NCI-H187 treated with DMSO at 0.1 percent for 48 hours (cell line): ENCODE measurements around the gene TKTL1.
"Not testable (repeated sequence)": the region's sequence is repeated elsewhere in the genome, so short reads cannot be mapped to it uniquely, and the experiment has no call there.

Source experiments
- DNase-seq: peaks from one replicate; lab custom pipeline; 2025; lab: John Stamatoyannopoulos, UW

The TKTL1 gene

GRCh38 chrX:154309041-154309775, 13.6 kb downstream of the TKTL1 start:
- DNase-seq, result no peak

GRCh38 chrX:154310616-154311536, 15.3 kb downstream of the TKTL1 start:
- no peak for DNase-seq

DNA sequence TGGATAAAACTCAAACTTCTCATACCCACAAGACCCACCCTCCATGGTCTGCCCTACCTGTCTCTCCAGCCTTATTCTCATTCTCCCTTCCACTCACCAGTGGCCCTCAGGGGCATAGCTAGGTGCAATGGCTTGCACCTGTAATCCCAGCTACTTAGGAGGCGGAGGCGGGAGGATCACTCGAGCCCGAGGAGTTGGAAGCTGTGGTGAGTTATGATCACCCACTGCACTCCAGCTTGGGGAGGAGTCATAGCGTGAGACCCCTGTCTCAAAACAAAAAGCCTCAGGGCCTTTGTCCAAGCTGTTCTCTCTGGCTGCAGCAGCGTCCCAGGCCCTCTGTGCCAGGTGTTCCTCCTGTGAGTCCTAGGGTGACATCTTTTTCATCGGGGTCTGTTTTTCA, 16.5 kb downstream of the TKTL1 start:
- DNase-seq, result no peak

- no peak for DNase-seq
Measured at GRCh38 chrX:154313147-154313546, 17.6 kb downstream of the TKTL1 start.

GRCh38 chrX:154315416-154315815, 19.8 kb downstream of the TKTL1 start:
- DNase-seq, result no peak

GRCh38 chrX:154317391-154317995, 21.9 kb downstream of the TKTL1 start:
- no peak for DNase-seq

DNA sequence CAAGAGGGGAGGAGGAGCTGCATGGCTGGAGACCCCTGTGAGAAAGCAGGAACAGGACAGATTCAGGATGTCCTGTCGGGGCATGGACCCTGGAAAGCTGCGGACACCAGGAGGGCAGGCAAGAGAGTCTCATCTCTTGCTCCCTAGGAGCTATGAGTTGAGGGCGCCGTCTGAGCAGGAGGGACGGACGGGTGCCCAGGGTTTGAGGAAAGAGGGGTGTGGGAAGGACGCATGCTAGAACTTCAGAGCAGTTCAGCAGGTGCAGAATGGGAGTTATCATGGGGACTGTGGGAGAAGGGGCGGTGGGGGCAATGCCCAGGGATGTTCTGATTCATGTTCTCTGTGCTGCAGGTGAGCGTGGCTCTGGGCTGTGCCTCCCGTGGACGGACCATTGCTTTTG, 24.8 kb downstream of the TKTL1 start:
- no peak for DNase-seq

GRCh38 chrX:154321152-154321551, 25.6 kb downstream of the TKTL1 start:
- no peak for DNase-seq

GRCh38 chrX:154321594-154321993, 26.0 kb downstream of the TKTL1 start:
- DNase-seq, result no peak

- DNase-seq, result no peak
Measured at GRCh38 chrX:154322890-154323289, 27.3 kb downstream of the TKTL1 start.

DNA sequence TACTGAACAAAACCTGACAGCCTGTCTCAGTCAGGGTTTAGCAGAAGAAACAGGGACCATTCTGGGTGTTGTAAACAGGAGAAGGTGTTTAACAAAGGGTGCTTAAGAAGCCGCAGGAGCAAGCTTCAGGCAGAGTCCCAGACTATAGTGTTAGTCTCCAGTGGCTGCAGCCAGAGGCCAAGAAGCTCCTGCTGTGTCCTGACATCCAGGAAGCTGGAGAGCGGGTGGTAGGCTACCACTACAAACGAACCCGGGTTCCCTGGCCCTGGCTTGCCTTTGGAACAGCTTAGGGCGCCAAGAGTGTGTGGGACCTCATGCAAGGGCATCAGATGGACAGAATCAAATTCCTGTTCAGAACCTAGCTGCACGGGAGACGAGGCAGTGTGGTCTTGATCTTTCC, 27.9 kb downstream of the TKTL1 start:
- no peak for DNase-seq

DNA sequence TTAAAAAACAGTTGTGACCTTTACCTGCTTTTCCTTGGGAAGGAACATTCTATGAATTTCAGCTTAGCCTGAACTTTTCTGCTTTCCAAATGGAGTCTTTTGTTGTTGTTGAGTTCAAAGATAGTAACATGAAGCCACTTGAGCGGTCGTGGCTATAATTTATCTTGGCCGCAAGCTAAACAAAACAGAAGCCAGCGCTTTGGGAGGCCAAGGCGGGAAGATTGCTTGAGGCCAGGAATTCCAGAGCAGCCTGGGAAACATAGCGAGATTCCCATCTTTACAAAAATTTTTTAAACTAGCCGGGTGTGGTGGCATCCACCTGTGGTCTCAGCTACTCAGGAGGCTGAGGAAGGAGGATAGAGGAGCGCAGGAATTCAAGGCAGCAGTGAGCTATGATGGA, 29.9 kb downstream of the TKTL1 start:
- DNase-seq, result no peak

DNA sequence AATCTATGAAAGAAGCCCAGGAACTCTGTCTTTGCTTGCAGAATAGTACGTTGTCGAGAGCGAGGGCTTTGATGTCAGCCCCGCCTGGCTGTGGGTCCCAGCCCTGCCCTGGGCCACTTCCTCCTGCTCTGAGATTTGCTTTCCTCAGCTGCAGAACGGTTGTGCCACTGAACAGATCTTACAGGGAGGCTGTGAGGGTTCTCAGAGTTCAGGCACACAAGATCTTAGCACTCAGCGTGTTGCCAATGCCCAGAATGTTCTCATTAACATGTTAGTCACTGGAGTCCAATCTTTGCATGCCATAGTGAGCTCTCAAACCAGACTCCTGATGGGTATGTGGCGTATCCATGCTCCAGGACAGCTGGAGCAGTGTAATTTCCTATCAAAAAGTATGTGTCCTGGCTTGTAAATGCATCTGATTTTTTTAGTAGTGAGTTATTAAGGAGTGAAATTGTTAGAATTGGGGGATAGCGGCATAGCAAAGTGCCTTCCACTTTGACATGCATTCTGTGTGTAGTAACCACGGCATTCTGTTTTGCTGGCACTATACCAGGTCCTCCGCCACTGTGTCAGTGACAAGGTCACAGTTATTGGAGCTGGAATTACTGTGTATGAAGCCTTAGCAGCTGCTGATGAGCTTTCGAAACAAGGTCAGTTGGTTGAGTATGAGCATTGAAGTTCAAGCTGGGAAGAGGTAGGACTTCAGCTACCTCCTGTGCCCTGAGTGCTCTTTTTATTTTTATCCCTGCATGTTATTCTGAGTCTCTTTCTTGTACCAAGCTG, 31.6 kb downstream of the TKTL1 start:
- no peak for DNase-seq

- no peak for DNase-seq
Measured at GRCh38 chrX:154328646-154329045, 33.1 kb downstream of the TKTL1 start.

- no peak for DNase-seq
Measured at GRCh38 chrX:154329294-154329693, 33.7 kb downstream of the TKTL1 start.

GRCh38 chrX:154332561-154332960, 37.0 kb downstream of the TKTL1 start:
- no peak for DNase-seq

- no peak for DNase-seq
Measured at GRCh38 chrX:154333116-154333515, 37.5 kb downstream of the TKTL1 start.

- no peak for DNase-seq
Measured at GRCh38 chrX:154333837-154334271, 38.3 kb downstream of the TKTL1 start.

- no peak for DNase-seq
Measured at GRCh38 chrX:154334496-154334895, 38.9 kb downstream of the TKTL1 start.

GRCh38 chrX:154341399-154342298, 46.1 kb downstream of the TKTL1 start:
- not testable (repeated sequence) for DNase-seq

DNA sequence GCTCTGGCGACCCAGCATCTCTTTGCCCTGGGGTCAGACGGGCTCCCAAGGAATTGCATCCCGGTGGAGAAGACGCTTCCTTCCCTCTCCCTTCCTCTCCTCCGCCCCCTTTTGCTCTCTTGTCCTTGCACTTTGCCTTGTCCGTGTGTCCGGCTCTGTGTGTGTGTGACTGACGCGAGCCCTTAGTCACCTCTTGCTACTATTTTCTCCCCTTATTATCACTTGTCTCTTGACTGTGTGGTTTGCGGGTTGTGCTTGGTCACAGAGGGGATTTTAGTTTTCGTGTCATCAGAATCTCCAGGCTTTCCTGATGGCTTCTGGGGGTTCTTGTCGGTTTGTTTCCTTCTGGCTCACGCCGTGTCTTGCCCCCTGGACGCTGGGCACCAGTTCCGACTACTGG, 47.5 kb downstream of the TKTL1 start:
- DNase-seq, result not testable (repeated sequence)
